PC-3 (cell line): ENCODE data around the gene ME1.

Experiments used
- CTCF ChIP-seq: fragments of 300-600 bp; sonication (generic); conservative IDR thresholded peaks from 2 replicates; pipeline ENCODE4 v1.5.1; 2017; ENCODE audit warnings: antibody characterized with exemption, low read depth, mild to moderate bottlenecking, low read length
- EZH2 ChIP-seq: fragments of 300-600 bp; sonication (generic); IDR thresholded peaks from one replicate; pipeline ENCODE4 v1.6.1; 2017; ENCODE audit warnings: antibody characterized with exemption, mild to moderate bottlenecking, low read length; ENCODE audit not compliant: unreplicated experiment

DNA sequence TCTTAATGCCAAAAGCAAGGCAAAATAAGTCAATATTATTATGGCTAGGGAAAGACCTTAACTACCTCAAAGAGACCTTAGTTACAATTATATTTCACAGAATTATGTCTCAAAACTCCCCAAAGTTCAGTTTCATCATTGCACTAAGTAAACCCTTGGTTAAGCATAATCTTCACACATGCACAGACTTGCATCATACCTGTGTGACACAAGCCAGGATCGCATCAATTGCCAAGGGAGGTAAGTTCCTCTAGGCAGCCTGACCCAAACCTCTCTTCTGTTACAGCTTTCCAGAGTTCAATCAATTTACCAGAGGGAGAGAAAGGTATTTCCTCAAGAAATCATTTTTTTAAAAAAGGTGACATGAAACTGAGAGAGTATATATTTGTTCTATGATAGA lies 49.6 kb upstream of the ME1 start:
- no peak for TF ChIP-seq CTCF
- no peak for TF ChIP-seq EZH2
